Breast epithelium (tissue), 3 donors: ENCODE results near the gene REXO4.

Experiments
- CTCF ChIP-seq, 3 donors: fragments of 450-650 bp; IDR thresholded peaks; one replicate each; pipeline ENCODE4 v1.5.1; 2016 to 2017; ENCODE audit warnings: antibody characterized with exemption in 3 of 3, mild to moderate bottlenecking in 3 of 3, moderate library complexity in 3 of 3
- POLR2AphosphoS5 ChIP-seq, 3 donors: sonication (generic); formaldehyde crosslinking; IDR thresholded peaks; one replicate each; pipeline ENCODE4 v1.6.1; 2017; ENCODE audit warnings: antibody characterized with exemption in 3 of 3

- TF ChIP-seq CTCF (IDR thresholded peaks at IDR 0.05) (no peak), POLR2AphosphoS5 (IDR thresholded peaks at IDR 0.05) (no peak)
These were observed 46.5 kb downstream of the REXO4 start for GRCh38 chr9:133371261-133371711.
